Fibroblast of lung (primary cell): Measurements from ENCODE around the gene LSM6.

Experiments used
- EZH2 ChIP-seq: IDR thresholded peaks from 2 replicates; pipeline ENCODE4 v1.5.1; 2012; ENCODE audit warnings: low read length, control low read depth, mild to moderate bottlenecking; ENCODE audit errors: missing control alignments
- TF ChIP-seq, protein P1 (sequence below), 2 donors: IDR thresholded peaks in 1 of 2; conservative IDR thresholded peaks in 1 of 2; 1 replicate in 1 of 2; 2 replicates in 1 of 2; pipeline ENCODE4 v1.5.1; 2011 to 2012; ENCODE audit warnings: low read length in 2 of 2, control low read depth in 1 of 2, inconsistent platforms in 1 of 2, low read depth in 1 of 2, mild to moderate bottlenecking in 1 of 2

DNA sequence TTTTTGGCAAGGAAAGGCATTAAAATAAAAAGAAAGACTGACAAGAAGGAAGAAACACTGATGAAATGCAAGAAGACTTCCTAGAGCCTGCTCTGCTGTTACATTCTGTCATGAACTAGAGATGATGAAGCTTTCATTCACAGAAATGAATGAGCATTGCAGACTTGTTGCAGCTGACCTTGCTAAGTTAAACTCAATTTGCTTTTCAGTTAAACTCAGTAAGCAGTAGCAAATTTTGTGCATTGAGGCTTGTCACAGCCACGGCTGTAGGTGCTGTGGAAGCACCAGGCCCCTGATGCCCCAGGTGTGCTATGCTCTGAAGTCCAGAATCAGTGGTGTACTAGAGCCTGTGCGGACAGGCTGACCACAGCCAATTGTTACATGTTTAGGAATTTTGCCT is 39.6 kb upstream of the LSM6 start:
- TF ChIP-seq, protein P1, sequence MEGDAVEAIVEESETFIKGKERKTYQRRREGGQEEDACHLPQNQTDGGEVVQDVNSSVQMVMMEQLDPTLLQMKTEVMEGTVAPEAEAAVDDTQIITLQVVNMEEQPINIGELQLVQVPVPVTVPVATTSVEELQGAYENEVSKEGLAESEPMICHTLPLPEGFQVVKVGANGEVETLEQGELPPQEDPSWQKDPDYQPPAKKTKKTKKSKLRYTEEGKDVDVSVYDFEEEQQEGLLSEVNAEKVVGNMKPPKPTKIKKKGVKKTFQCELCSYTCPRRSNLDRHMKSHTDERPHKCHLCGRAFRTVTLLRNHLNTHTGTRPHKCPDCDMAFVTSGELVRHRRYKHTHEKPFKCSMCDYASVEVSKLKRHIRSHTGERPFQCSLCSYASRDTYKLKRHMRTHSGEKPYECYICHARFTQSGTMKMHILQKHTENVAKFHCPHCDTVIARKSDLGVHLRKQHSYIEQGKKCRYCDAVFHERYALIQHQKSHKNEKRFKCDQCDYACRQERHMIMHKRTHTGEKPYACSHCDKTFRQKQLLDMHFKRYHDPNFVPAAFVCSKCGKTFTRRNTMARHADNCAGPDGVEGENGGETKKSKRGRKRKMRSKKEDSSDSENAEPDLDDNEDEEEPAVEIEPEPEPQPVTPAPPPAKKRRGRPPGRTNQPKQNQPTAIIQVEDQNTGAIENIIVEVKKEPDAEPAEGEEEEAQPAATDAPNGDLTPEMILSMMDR (conservative IDR thresholded peaks at IDR 0.05 in 1 of 2, IDR thresholded peaks at IDR 0.05 in 1 of 2; ENCODE audit: low read depth in 1 of 2, low read length in 2 of 2): no peak
- TF ChIP-seq EZH2: no peak
